K562 (cell line): Measurements from ENCODE around the gene BBLN. TPM values are rescaled to one million over a fixed set of nuclear protein-coding genes. Genes with fewer than 3 reads are reported as not detected.

Source experiments
- ATAC-seq: fragments of 200-7000 bp; cut with Tn5 transposase; 3 replicates; pipeline ENCODE4 v1.9.1; 2020; ENCODE audit warnings: moderate library complexity
- BruUV-seq: library from RNA; stranded (reverse); fragments of 400-500 nt; replicated peaks from 2 replicates; lab custom pipeline; 2021; lab: Mats Ljungman, UMichigan
- CTCF ChIA-PET: fragments of 300-600 bp; formaldehyde crosslinking; extraction: SDS; loops from one replicate; lab custom pipeline; 2021; ENCODE audit warnings: low intra/inter-chr PET ratio; lab: Yijun Ruan, JAX
- POLR2A ChIA-PET: fragments of 300-600, 350-650 bp; sonication (Branson Sonifier 250); formaldehyde crosslinking; extraction: SDS; loops from one replicate; lab custom pipeline; 2021; ENCODE audit warnings: antibody characterized with exemption, inconsistent platforms; lab: Yijun Ruan, JAX
- DNase-seq, 4 experiments: peaks; one replicate each; pipeline versions ENCODE4 v3.0.0 to v3.0.0-alpha.2; 2011 to 2018; ENCODE audit warnings: low spot score in 3 of 4, mixed read lengths in 3 of 4; ENCODE audit errors: extremely low read depth in 1 of 4
- FAIRE-seq: peaks from 2 replicates; lab custom pipeline; 2011; peaks lifted over from hg19 to GRCh38; lab: Jason Lieb, UNC
- H2AFZ ChIP-seq: 2 replicates; pipeline ENCODE4 v1.6.0; 2011; ENCODE audit warnings: low read depth, low read length, control low read depth, inconsistent platforms
- H3K27ac ChIP-seq: fragments of 200-600 bp; 3 replicates; pipeline ENCODE4 v1.8.0; 2011; ENCODE audit warnings: low read depth, mild to moderate bottlenecking, control low read depth, inconsistent platforms, low read length, moderate library complexity, mixed read lengths; ENCODE audit errors: extremely low read depth
- H3K27me3 ChIP-seq, 2 experiments: fragments of 300-600 bp in 1 of 2; 2 replicates in 1 of 2; 3 replicates in 1 of 2; pipeline versions ENCODE4 v1.6.0 to v1.8.0; 2011; ENCODE audit warnings: inconsistent platforms in 2 of 2, low read length in 2 of 2, mild to moderate bottlenecking in 1 of 2, mixed read lengths in 1 of 2, moderate library complexity in 1 of 2; ENCODE audit not compliant: control insufficient read depth in 2 of 2, insufficient read depth in 2 of 2
- H3K36me3 ChIP-seq: fragments of 300-600 bp; 3 replicates; pipeline ENCODE4 v1.8.0; 2011; ENCODE audit warnings: mild to moderate bottlenecking, low read length, inconsistent platforms; ENCODE audit not compliant: control insufficient read depth, insufficient read depth
- H3K4me1 ChIP-seq, 2 experiments: fragments of 200-600 bp in 1 of 2; replicated peaks in 1 of 2; 2 replicates in 1 of 2; 3 replicates in 1 of 2; pipeline versions ENCODE4 v1.5.1 to v1.8.0; 2011; ENCODE audit warnings: inconsistent platforms in 2 of 2, low read length in 2 of 2, mild to moderate bottlenecking in 1 of 2, mixed read lengths in 1 of 2, moderate library complexity in 1 of 2; ENCODE audit not compliant: control insufficient read depth in 2 of 2, insufficient read depth in 2 of 2
- H3K4me2 ChIP-seq: 2 replicates; pipeline ENCODE4 v1.6.1; 2011; ENCODE audit warnings: low read length, control low read depth, inconsistent platforms, mixed read lengths; ENCODE audit not compliant: insufficient read depth
- H3K4me3 ChIP-seq: fragments of 200-600 bp; sonication (generic), shearing (Covaris generic); 2 replicates; pipeline ENCODE4 v1.5.1; 2016; ENCODE audit warnings: control low read depth, inconsistent platforms
- H3K79me2 ChIP-seq: fragments of 200-600 bp; 3 replicates; pipeline ENCODE4 v1.8.0; 2011; ENCODE audit warnings: low read length, inconsistent platforms; ENCODE audit not compliant: control insufficient read depth, insufficient read depth
- H3K9ac ChIP-seq, 2 experiments: 2 replicates each; pipeline versions ENCODE4 v1.6.0 to v1.6.1; 2011; ENCODE audit warnings: low read depth in 2 of 2, low read length in 2 of 2, control low read depth in 1 of 2, inconsistent platforms in 1 of 2, mild to moderate bottlenecking in 1 of 2, mixed read lengths in 1 of 2; ENCODE audit not compliant: insufficient read depth in 1 of 2
- H3K9me1 ChIP-seq: one replicate; pipeline ENCODE4 v1.6.0; 2011; ENCODE audit warnings: inconsistent platforms, mild to moderate bottlenecking, low read length, moderate library complexity; ENCODE audit not compliant: control insufficient read depth, insufficient read depth
- H3K9me3 ChIP-seq: replicated peaks from 2 replicates; pipeline ENCODE4 v1.5.1; 2011; ENCODE audit warnings: low read depth, low read length, inconsistent platforms; ENCODE audit not compliant: control insufficient read depth, insufficient read depth
- H4K20me1 ChIP-seq: replicated peaks from 2 replicates; pipeline ENCODE4 v1.6.1; 2011; ENCODE audit warnings: low read length, inconsistent platforms, mixed read lengths; ENCODE audit not compliant: control insufficient read depth, insufficient read depth
- CCNT2 ChIP-seq: IDR thresholded peaks from 2 replicates; pipeline ENCODE4 v1.6.1; 2011; ENCODE audit warnings: borderline replicate concordance, low read depth, mild to moderate bottlenecking, moderate library complexity, mixed read lengths, low read length; ENCODE audit not compliant: insufficient read length; ENCODE audit errors: extremely low read depth
- CHD4 ChIP-seq: fragments of 200-600 bp; sonication (generic); IDR thresholded peaks from 3 replicates; pipeline ENCODE4 v1.6.1; 2012; ENCODE audit warnings: low read depth, mild to moderate bottlenecking, mixed read lengths, low read length, inconsistent platforms; ENCODE audit not compliant: insufficient read depth, insufficient replicate concordance, poor library complexity, severe bottlenecking
- EZH2 ChIP-seq: IDR thresholded peaks from 2 replicates; pipeline ENCODE4 v1.6.1; 2012; ENCODE audit warnings: low read depth, mild to moderate bottlenecking, inconsistent platforms, low read length, borderline replicate concordance
- KAT7 ChIP-seq: sonication (generic); formaldehyde crosslinking; IDR thresholded peaks from 2 replicates; pipeline ENCODE4 v1.8.0; 2022; ENCODE audit warnings: missing genetic modification reagents, mild to moderate bottlenecking, borderline replicate concordance
- KDM1A ChIP-seq, 2 experiments: fragments of 450-650 bp; IDR thresholded peaks; 2 replicates each; pipeline ENCODE4 v1.6.1; 2016; ENCODE audit warnings: mild to moderate bottlenecking in 2 of 2
- KLF6 ChIP-seq: fragments of 250-450 bp; sonication (Bioruptor Pico); IDR thresholded peaks from 2 replicates; pipeline ENCODE4 v1.4.0; 2020; ENCODE audit warnings: mild to moderate bottlenecking, moderate library complexity, borderline replicate concordance
- L3MBTL2 ChIP-seq: fragments of 450-650 bp; IDR thresholded peaks from 2 replicates; pipeline ENCODE4 v1.6.1; 2016; ENCODE audit warnings: mild to moderate bottlenecking, moderate library complexity
- LARP7 ChIP-seq: fragments of 450-650 bp; IDR thresholded peaks from 2 replicates; pipeline ENCODE4 v1.6.1; 2016
- NFATC3 ChIP-seq: fragments of 450-650 bp; IDR thresholded peaks from 2 replicates; pipeline ENCODE4 v1.6.1; 2017; ENCODE audit warnings: mild to moderate bottlenecking
- NR2F6 ChIP-seq: fragments of 450-650 bp; formaldehyde crosslinking; IDR thresholded peaks from 2 replicates; pipeline ENCODE4 v1.4.0; 2020; ENCODE audit warnings: mild to moderate bottlenecking
- RBFOX2 ChIP-seq: fragments of 200-400 bp; formaldehyde crosslinking; IDR thresholded peaks from 2 replicates; pipeline ENCODE4 v1.6.1; 2017; ENCODE audit warnings: low read depth, mild to moderate bottlenecking, low read length, moderate library complexity
- RHOXF2B ChIP-seq: fragments of 250-450 bp; sonication (Bioruptor Pico); conservative IDR thresholded peaks from 2 replicates; pipeline ENCODE4 v1.5.1; 2021
- SMARCA4 ChIP-seq: fragments of 450-650 bp; IDR thresholded peaks from 2 replicates; pipeline ENCODE4 v1.6.1; 2016
- SNRNP70 ChIP-seq: fragments of 200-400 bp; formaldehyde crosslinking; optimal IDR thresholded peaks from 2 replicates; pipeline ENCODE3; 2017; ENCODE audit warnings: low read depth, low read length
- TCFL5 ChIP-seq: fragments of 250-450 bp; sonication (Bioruptor Pico); conservative IDR thresholded peaks from 2 replicates; pipeline ENCODE4 v1.6.1; 2021; ENCODE audit warnings: mild to moderate bottlenecking, moderate library complexity, matching md5 sums
- ZNF311 ChIP-seq: fragments of 250-450 bp; sonication (Bioruptor Pico); IDR thresholded peaks from 2 replicates; pipeline ENCODE4 v1.4.0; 2020; ENCODE audit warnings: mild to moderate bottlenecking, moderate library complexity
- ZNF512 ChIP-seq: IDR thresholded peaks from 2 replicates; pipeline ENCODE4 v1.6.1; 2016; ENCODE audit warnings: missing genetic modification characterization, missing compliant biosample characterization
- ZNF696 ChIP-seq: fragments of 250-450 bp; sonication (Bioruptor Pico); conservative IDR thresholded peaks from 2 replicates; pipeline ENCODE4 v1.4.0; 2020; ENCODE audit warnings: mild to moderate bottlenecking, moderate library complexity
- WGBS: fragments of 100-300 bp; shearing (Covaris generic); methylation state at CpG from one replicate; pipeline ENCODE4 v1.1.6; 2016; ENCODE audit warnings: low coverage, mixed read lengths; ENCODE audit not compliant: insufficient coverage; ENCODE audit errors: missing lambda C conversion rate; 5-methylcytosine and 5-hydroxymethylcytosine counted together
- in situ Hi-C: fragments of 300-500 bp; cut with MboI; formaldehyde crosslinking; loops from 4 replicates; pipeline ENCODE4 v1.15.0; 2018; ENCODE audit warnings: inconsistent platforms, mixed read lengths
- intact Hi-C: fragments of 100-400 bp; cut with micrococcal nuclease; formaldehyde crosslinking; loops from 2 replicates; pipeline ENCODE4 v1.14.2; 2022
- polyA plus RNA-seq, 8 experiments: library from polyadenylated mRNA; depleted of rRNA in 4 of 8; stranded (reverse) in 5 of 8; unstranded in 3 of 8; fragments of >200 nt; fragmentation: Nextera tagmentation in 2 of 8; fragmentation: Illumina TruSeq in 1 of 8; extraction: Ambion mirVana in 2 of 8; extraction: Trizol in 1 of 8; gene quantifications; 2 replicates each; pipeline versions ENCODE4 v1.2.1 to v1.2.3, GENCODE V29; 2011 to 2014; ENCODE audit warnings: inconsistent platforms in 1 of 8, missing spikeins in 1 of 8
- total RNA-seq, 7 experiments: library from RNA; depleted of rRNA in 6 of 7; stranded (reverse); fragments of >200 nt in 6 of 7; fragmentation: Illumina TruSeq in 2 of 7; extraction: Trizol in 2 of 7; gene quantifications; 2 replicates each; pipeline versions ENCODE4 v1.2.1 to v1.2.3, GENCODE V29; 2011 to 2021; ENCODE audit warnings: low replicate concordance in 1 of 7

The BBLN gene
- total and polyA plus RNA-seq, 9 of the 15 experiments (the other 6 are each of a cell fraction or from before 2014, with no cell fraction given), result 4.2 to 331 (median 87.1) TPM

GRCh38 chr9:128203024-128203706 is 43.1 kb downstream of the BBLN start, which contains the start of gene DNM1 (continued):
- no peak for TF ChIP-seq NR2F6 (CRISPR knock-in tag)
- TF ChIP-seq, all 486 proteins: peak for 123

GRCh38 chr9:128203707-128204551 is 43.9 kb downstream of the BBLN start:
- Histone ChIP-seq H4K20me1 (peaks cover 3% of the 10 kb centered on the region), H3K36me3 (0 out of 3 replicates have a peak, but pooled peaks cover 4% of the 10 kb centered on the region), H3K4me1 (peaks cover 22 to 40% of the 10 kb centered on the region in 2 experiments), H3K79me2 (no peaks in the 10 kb centered on the region), H3K9me1 (peaks cover 3% of the 10 kb centered on the region), H3K27me3 (no peaks in the 10 kb centered on the region), H3K9ac (peak overlapping the region; percentile 47 to 97; a peak in 3 of 4 replicates), H2AFZ (peak overlapping the region; percentile 97), H3K9me3 (no peaks in the 10 kb centered on the region), H3K4me3 (peak overlapping the region; percentile 55), H3K27ac (peak overlapping the region; percentile 20; the same call in 1 of the 3 replicates), H3K4me2 (peak overlapping the region; percentile 84)
- BruUV-seq, result no TSS peak
- in situ Hi-C loops, result no loop called here
- intact Hi-C loops, result loop anchor here (2.0 kb wide), 2 partner anchors 13 to 73 kb away; partner anchors contain the start of genes CIZ1, GOLGA2 and SWI5
- WGBS, result 2% methylated on average over 67 of the region's 67 CpGs
- ChIA-PET POLR2A (interaction anchor here (0.6 to 0.7 kb wide), 2 partner anchors 10 to 11 kb away, joined by 3 to 4 read pairs; no protein-coding TSS in a partner anchor), CTCF (interaction anchor here (0.6 kb wide), 2 partner anchors 10 to 1525 kb away, joined by 3 to 4 read pairs; no protein-coding TSS in a partner anchor)
- FAIRE-seq (peak; percentile 29), ATAC-seq (peak; percentile 67), DNase-seq (peak; percentile 87 to 91 (median 90))
- TF ChIP-seq ZNF311 (CRISPR knock-in tag), result no peak
- TF ChIP-seq KAT7 (CRISPR knock-in tag), result no peak
- TF ChIP-seq ZNF512 (tag), result no peak
- no peak for TF ChIP-seq EZH2
- no peak for TF ChIP-seq SNRNP70
- TF ChIP-seq CHD4, result no peak
- no peak for TF ChIP-seq CCNT2
- no peak for TF ChIP-seq LARP7
- no peak for TF ChIP-seq TCFL5
- no peak for TF ChIP-seq RHOXF2B (CRISPR knock-in tag)
- TF ChIP-seq KDM1A (IDR thresholded peaks at IDR 0.05), result no peak
- peak; percentile 64 for TF ChIP-seq SMARCA4
- TF ChIP-seq KLF6 (CRISPR knock-in tag), result peak; percentile 76; the same call in 1 of the 2 replicates
- TF ChIP-seq NFATC3, result no peak
- TF ChIP-seq L3MBTL2, result peak; percentile 75
- peak; percentile 64 for TF ChIP-seq RBFOX2
- TF ChIP-seq ZNF696 (CRISPR knock-in tag), result no peak
